Measurements from ENCODE around the gene SLC1A2. TPM values are rescaled to one million over a fixed set of nuclear protein-coding genes. Genes with fewer than 3 reads are reported as not detected.

SLC1A2 gene
- total and polyA plus RNA-seq, 2 experiments from 2014 or later = 0.70 to 2.8 TPM

DNA sequence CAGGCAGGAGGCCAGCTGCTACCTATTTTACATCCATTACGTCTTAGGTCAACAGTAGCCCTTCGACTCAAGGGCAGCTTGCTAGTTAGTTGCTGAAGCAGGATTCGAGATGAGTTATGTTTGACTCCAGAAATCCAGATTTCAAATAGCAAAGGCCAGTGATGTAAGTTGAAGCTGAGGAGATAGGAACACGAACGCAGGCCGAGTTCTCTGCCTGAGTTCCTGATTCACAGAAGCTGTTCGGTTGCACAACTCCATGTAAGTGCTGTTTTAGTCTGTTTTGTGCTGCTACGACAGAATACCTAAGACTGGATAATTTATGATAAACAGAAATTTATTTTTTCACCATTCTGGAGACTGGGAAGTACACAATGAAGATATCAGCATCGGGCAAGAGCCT lies 111.2 kb downstream of the SLC1A2 start:
- no peak for ATAC-seq
- peaks cover 6% of the 10 kb centered on the region for H3K27me3 Mint-ChIP-seq (ENCODE audit: insufficient read depth, low read depth, poor library complexity)
- Histone ChIP-seq H3K4me1 (ENCODE audit: insufficient read depth) (no peaks in the 10 kb centered on the region), H3K27me3 (ENCODE audit: insufficient read depth) (no peaks in the 10 kb centered on the region), H3F3A (replicated peaks; ENCODE audit: low read depth) (no peaks in the 10 kb centered on the region), H3K36me3 (ENCODE audit: insufficient read depth) (no peaks in the 10 kb centered on the region), H3K27ac (ENCODE audit: low read depth) (no peak overlapping the region), H3K79me2 (replicated peaks; ENCODE audit: insufficient read depth) (no peaks in the 10 kb centered on the region), H3K4me3 (no peak overlapping the region), H3K9me2 (ENCODE audit: insufficient read depth) (no peaks in the 10 kb centered on the region), H2AFZ (no peak overlapping the region), H4K20me1 (replicated peaks; ENCODE audit: insufficient read depth) (no peaks in the 10 kb centered on the region), H3K4me2 (no peak overlapping the region)
- H3K27ac Mint-ChIP-seq = no peak overlapping the region
- no peak for TF ChIP-seq ZNF114 (CRISPR knock-in tag; IDR thresholded peaks at IDR 0.05)
- TF ChIP-seq, protein P1, sequence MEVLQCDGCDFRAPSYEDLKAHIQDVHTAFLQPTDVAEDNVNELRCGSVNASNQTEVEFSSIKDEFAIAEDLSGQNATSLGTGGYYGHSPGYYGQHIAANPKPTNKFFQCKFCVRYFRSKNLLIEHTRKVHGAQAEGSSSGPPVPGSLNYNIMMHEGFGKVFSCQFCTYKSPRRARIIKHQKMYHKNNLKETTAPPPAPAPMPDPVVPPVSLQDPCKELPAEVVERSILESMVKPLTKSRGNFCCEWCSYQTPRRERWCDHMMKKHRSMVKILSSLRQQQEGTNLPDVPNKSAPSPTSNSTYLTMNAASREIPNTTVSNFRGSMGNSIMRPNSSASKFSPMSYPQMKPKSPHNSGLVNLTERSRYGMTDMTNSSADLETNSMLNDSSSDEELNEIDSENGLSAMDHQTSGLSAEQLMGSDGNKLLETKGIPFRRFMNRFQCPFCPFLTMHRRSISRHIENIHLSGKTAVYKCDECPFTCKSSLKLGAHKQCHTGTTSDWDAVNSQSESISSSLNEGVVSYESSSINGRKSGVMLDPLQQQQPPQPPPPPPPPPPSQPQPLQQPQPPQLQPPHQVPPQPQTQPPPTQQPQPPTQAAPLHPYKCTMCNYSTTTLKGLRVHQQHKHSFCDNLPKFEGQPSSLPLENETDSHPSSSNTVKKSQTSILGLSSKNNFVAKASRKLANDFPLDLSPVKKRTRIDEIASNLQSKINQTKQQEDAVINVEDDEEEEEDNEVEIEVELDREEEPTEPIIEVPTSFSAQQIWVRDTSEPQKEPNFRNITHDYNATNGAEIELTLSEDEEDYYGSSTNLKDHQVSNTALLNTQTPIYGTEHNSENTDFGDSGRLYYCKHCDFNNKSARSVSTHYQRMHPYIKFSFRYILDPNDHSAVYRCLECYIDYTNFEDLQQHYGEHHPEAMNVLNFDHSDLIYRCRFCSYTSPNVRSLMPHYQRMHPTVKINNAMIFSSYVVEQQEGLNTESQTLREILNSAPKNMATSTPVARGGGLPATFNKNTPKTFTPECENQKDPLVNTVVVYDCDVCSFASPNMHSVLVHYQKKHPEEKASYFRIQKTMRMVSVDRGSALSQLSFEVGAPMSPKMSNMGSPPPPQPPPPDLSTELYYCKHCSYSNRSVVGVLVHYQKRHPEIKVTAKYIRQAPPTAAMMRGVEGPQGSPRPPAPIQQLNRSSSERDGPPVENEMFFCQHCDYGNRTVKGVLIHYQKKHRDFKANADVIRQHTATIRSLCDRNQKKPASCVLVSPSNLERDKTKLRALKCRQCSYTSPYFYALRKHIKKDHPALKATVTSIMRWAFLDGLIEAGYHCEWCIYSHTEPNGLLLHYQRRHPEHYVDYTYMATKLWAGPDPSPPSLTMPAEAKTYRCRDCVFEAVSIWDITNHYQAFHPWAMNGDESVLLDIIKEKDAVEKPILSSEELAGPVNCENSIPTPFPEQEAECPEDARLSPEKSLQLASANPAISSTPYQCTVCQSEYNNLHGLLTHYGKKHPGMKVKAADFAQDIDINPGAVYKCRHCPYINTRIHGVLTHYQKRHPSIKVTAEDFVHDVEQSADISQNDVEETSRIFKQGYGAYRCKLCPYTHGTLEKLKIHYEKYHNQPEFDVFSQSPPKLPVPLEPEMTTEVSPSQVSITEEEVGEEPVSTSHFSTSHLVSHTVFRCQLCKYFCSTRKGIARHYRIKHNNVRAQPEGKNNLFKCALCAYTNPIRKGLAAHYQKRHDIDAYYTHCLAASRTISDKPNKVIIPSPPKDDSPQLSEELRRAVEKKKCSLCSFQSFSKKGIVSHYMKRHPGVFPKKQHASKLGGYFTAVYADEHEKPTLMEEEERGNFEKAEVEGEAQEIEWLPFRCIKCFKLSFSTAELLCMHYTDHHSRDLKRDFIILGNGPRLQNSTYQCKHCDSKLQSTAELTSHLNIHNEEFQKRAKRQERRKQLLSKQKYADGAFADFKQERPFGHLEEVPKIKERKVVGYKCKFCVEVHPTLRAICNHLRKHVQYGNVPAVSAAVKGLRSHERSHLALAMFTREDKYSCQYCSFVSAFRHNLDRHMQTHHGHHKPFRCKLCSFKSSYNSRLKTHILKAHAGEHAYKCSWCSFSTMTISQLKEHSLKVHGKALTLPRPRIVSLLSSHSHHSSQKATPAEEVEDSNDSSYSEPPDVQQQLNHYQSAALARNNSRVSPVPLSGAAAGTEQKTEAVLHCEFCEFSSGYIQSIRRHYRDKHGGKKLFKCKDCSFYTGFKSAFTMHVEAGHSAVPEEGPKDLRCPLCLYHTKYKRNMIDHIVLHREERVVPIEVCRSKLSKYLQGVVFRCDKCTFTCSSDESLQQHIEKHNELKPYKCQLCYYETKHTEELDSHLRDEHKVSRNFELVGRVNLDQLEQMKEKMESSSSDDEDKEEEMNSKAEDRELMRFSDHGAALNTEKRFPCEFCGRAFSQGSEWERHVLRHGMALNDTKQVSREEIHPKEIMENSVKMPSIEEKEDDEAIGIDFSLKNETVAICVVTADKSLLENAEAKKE (CRISPR knock-in tag; IDR thresholded peaks at IDR 0.05) = no peak
- TF ChIP-seq, protein P2, sequence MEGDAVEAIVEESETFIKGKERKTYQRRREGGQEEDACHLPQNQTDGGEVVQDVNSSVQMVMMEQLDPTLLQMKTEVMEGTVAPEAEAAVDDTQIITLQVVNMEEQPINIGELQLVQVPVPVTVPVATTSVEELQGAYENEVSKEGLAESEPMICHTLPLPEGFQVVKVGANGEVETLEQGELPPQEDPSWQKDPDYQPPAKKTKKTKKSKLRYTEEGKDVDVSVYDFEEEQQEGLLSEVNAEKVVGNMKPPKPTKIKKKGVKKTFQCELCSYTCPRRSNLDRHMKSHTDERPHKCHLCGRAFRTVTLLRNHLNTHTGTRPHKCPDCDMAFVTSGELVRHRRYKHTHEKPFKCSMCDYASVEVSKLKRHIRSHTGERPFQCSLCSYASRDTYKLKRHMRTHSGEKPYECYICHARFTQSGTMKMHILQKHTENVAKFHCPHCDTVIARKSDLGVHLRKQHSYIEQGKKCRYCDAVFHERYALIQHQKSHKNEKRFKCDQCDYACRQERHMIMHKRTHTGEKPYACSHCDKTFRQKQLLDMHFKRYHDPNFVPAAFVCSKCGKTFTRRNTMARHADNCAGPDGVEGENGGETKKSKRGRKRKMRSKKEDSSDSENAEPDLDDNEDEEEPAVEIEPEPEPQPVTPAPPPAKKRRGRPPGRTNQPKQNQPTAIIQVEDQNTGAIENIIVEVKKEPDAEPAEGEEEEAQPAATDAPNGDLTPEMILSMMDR (conservative IDR thresholded peaks at IDR 0.05; ENCODE audit: low read depth in 2 of 2) = no peak
- no peak for TF ChIP-seq ETS1 (IDR thresholded peaks at IDR 0.05)
- TF ChIP-seq EZH2 (IDR thresholded peaks at IDR 0.05; ENCODE audit: low read depth, unreplicated experiment) = no peak
- no peak for TF ChIP-seq NANOG (IDR thresholded peaks at IDR 0.05; ENCODE audit: borderline replicate concordance)
- no peak for TF ChIP-seq STAT1 (IDR thresholded peaks at IDR 0.05; ENCODE audit: unreplicated experiment)
- TF ChIP-seq POLR2AphosphoS5 (IDR thresholded peaks at IDR 0.05; ENCODE audit: low read depth) = no peak
- no peak for TF ChIP-seq ZNF331 (CRISPR knock-in tag; IDR thresholded peaks at IDR 0.05; ENCODE audit: low read depth)
- TF ChIP-seq, protein P3, sequence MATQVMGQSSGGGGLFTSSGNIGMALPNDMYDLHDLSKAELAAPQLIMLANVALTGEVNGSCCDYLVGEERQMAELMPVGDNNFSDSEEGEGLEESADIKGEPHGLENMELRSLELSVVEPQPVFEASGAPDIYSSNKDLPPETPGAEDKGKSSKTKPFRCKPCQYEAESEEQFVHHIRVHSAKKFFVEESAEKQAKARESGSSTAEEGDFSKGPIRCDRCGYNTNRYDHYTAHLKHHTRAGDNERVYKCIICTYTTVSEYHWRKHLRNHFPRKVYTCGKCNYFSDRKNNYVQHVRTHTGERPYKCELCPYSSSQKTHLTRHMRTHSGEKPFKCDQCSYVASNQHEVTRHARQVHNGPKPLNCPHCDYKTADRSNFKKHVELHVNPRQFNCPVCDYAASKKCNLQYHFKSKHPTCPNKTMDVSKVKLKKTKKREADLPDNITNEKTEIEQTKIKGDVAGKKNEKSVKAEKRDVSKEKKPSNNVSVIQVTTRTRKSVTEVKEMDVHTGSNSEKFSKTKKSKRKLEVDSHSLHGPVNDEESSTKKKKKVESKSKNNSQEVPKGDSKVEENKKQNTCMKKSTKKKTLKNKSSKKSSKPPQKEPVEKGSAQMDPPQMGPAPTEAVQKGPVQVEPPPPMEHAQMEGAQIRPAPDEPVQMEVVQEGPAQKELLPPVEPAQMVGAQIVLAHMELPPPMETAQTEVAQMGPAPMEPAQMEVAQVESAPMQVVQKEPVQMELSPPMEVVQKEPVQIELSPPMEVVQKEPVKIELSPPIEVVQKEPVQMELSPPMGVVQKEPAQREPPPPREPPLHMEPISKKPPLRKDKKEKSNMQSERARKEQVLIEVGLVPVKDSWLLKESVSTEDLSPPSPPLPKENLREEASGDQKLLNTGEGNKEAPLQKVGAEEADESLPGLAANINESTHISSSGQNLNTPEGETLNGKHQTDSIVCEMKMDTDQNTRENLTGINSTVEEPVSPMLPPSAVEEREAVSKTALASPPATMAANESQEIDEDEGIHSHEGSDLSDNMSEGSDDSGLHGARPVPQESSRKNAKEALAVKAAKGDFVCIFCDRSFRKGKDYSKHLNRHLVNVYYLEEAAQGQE (IDR thresholded peaks at IDR 0.05; ENCODE audit: unreplicated experiment) = no peak
- no peak for TF ChIP-seq CREB1 (CRISPR knock-in tag; IDR thresholded peaks at IDR 0.05; ENCODE audit: low read depth)
- no peak for TF ChIP-seq EZH2phosphoT487 (IDR thresholded peaks at IDR 0.05; ENCODE audit: unreplicated experiment)
- no peak for TF ChIP-seq JUNB (IDR thresholded peaks at IDR 0.05; ENCODE audit: unreplicated experiment)
- H3K36me3 Mint-ChIP-seq (ENCODE audit: low read depth) = no peaks in the 10 kb centered on the region
- H3K4me1 Mint-ChIP-seq = peaks cover 3% of the 10 kb centered on the region; the same call in 2 of the 3 replicates
- DNase-seq (ENCODE audit: low spot score) = no peak
- no peaks in the 10 kb centered on the region for H3K9me3 Mint-ChIP-seq
- H3K4me3 Mint-ChIP-seq = no peak overlapping the region

Data from GM23338 (cell line).